Activated CD4-positive, alpha-beta memory T cell treated with anti-CD3 and anti-CD28 coated beads for 36 hours (primary cell): Measurements from ENCODE around the gene CASZ1. TPM values are rescaled to one million over a fixed set of nuclear protein-coding genes. Genes with fewer than 3 reads are reported as not detected.

Experiments
- CTCF ChIA-PET: fragments of 350-600 bp; sonication (Branson Sonifier 250); formaldehyde crosslinking; loops from one replicate; lab custom pipeline; 2021; ENCODE audit warnings: antibody characterized with exemption, inconsistent platforms; lab: Charles Lee
- POLR2A ChIA-PET: fragments of 350-600 bp; sonication (Branson Sonifier 250); formaldehyde crosslinking; loops from one replicate; lab custom pipeline; 2021; ENCODE audit warnings: antibody characterized with exemption; lab: Charles Lee
- DNase-seq: peaks from one replicate; pipeline ENCODE4 v3.0.0-alpha.2; 2020
- H3K27ac Mint-ChIP-seq: one replicate; pipeline ENCODE4 v1.8.0; 2021; ENCODE audit warnings: mixed read lengths
- H3K27me3 Mint-ChIP-seq: one replicate; pipeline ENCODE4 v1.8.0; 2021; ENCODE audit warnings: mixed read lengths
- H3K36me3 Mint-ChIP-seq: one replicate; pipeline ENCODE4 v1.8.0; 2021; ENCODE audit warnings: mixed read lengths
- H3K4me1 Mint-ChIP-seq: one replicate; pipeline ENCODE4 v1.8.0; 2021; ENCODE audit warnings: low read depth, mixed read lengths
- H3K4me3 Mint-ChIP-seq: one replicate; pipeline ENCODE4 v1.8.0; 2021; ENCODE audit warnings: mild to moderate bottlenecking, mixed read lengths
- H3K9me3 Mint-ChIP-seq: one replicate; pipeline ENCODE4 v1.8.0; 2021; ENCODE audit warnings: mixed read lengths
- intact Hi-C: fragments of 100-400 bp; cut with micrococcal nuclease; formaldehyde crosslinking; loops from one replicate; pipeline ENCODE4 v1.15.1; 2023
- total RNA-seq, 2 experiments: library from RNA; stranded (reverse); gene quantifications; one replicate each; pipeline ENCODE4 v1.2.3, GENCODE V29; 2021

CASZ1 gene
- total RNA-seq, 2 experiments from 2014 or later: 5.5 to 6.3 TPM

GRCh38 chr1:10621906-10622305, 174.5 kb downstream of the CASZ1 start:
- no peak overlapping the region for H3K4me3 Mint-ChIP-seq
- no peak overlapping the region for H3K27ac Mint-ChIP-seq
- no peak for DNase-seq
- H3K27me3 Mint-ChIP-seq: no peaks in the 10 kb centered on the region
- peaks cover 11% of the 10 kb centered on the region for H3K36me3 Mint-ChIP-seq
- no peaks in the 10 kb centered on the region for H3K4me1 Mint-ChIP-seq
- intact Hi-C loops: no loop called here
- H3K9me3 Mint-ChIP-seq: no peaks in the 10 kb centered on the region
- ChIA-PET POLR2A (no interaction called here), CTCF (interaction anchor here (0.6 kb wide), 1 partner anchor 1059 kb away, joined by 3 read pairs; no protein-coding TSS in a partner anchor)

GRCh38 chr1:10620776-10621175, 175.7 kb downstream of the CASZ1 start:
- intact Hi-C loops: no loop called here
- H3K27ac Mint-ChIP-seq: no peak overlapping the region
- ChIA-PET POLR2A (no interaction called here), CTCF (no interaction called here)
- H3K9me3 Mint-ChIP-seq: no peaks in the 10 kb centered on the region
- no peak for DNase-seq
- peaks cover 10% of the 10 kb centered on the region for H3K36me3 Mint-ChIP-seq
- no peak overlapping the region for H3K4me3 Mint-ChIP-seq
- H3K27me3 Mint-ChIP-seq: no peaks in the 10 kb centered on the region
- no peaks in the 10 kb centered on the region for H3K4me1 Mint-ChIP-seq

- CTCF ChIA-PET: no interaction called here
- POLR2A ChIA-PET: no interaction called here
- H3K27me3 Mint-ChIP-seq: no peaks in the 10 kb centered on the region
- peaks cover 8% of the 10 kb centered on the region for H3K36me3 Mint-ChIP-seq
- H3K9me3 Mint-ChIP-seq: no peaks in the 10 kb centered on the region
- DNase-seq: no peak
- no peak overlapping the region for H3K27ac Mint-ChIP-seq
- no peaks in the 10 kb centered on the region for H3K4me1 Mint-ChIP-seq
- intact Hi-C loops: no loop called here
- no peak overlapping the region for H3K4me3 Mint-ChIP-seq
Measured at GRCh38 chr1:10617931-10618885, 178.2 kb downstream of the CASZ1 start.

GRCh38 chr1:10617318-10617717, 179.1 kb downstream of the CASZ1 start:
- intact Hi-C loops: no loop called here
- no peak overlapping the region for H3K4me3 Mint-ChIP-seq
- no peaks in the 10 kb centered on the region for H3K4me1 Mint-ChIP-seq
- no peaks in the 10 kb centered on the region for H3K9me3 Mint-ChIP-seq
- no peak overlapping the region for H3K27ac Mint-ChIP-seq
- no peak for DNase-seq
- no peaks in the 10 kb centered on the region for H3K27me3 Mint-ChIP-seq
- H3K36me3 Mint-ChIP-seq: peaks cover 8% of the 10 kb centered on the region
- ChIA-PET POLR2A (no interaction called here), CTCF (no interaction called here)

GRCh38 chr1:10616696-10617095, 179.8 kb downstream of the CASZ1 start:
- Mint-ChIP-seq H3K9me3 (no peaks in the 10 kb centered on the region), H3K36me3 (peaks cover 6% of the 10 kb centered on the region), H3K27ac (no peak overlapping the region), H3K27me3 (no peaks in the 10 kb centered on the region), H3K4me3 (no peak overlapping the region), H3K4me1 (no peaks in the 10 kb centered on the region)
- POLR2A ChIA-PET: no interaction called here
- CTCF ChIA-PET: no interaction called here
- intact Hi-C loops: no loop called here
- DNase-seq: no peak

- CTCF ChIA-PET: no interaction called here
- intact Hi-C loops: no loop called here
- Mint-ChIP-seq H3K4me1 (no peaks in the 10 kb centered on the region), H3K27me3 (no peaks in the 10 kb centered on the region), H3K27ac (no peak overlapping the region), H3K4me3 (no peak overlapping the region), H3K36me3 (peaks cover 3% of the 10 kb centered on the region), H3K9me3 (no peaks in the 10 kb centered on the region)
- DNase-seq: no peak
- POLR2A ChIA-PET: no interaction called here
Measured at GRCh38 chr1:10615932-10616671, 180.3 kb downstream of the CASZ1 start.

GRCh38 chr1:10615332-10615731, 181.1 kb downstream of the CASZ1 start:
- Mint-ChIP-seq H3K4me1 (no peaks in the 10 kb centered on the region), H3K27ac (no peak overlapping the region), H3K36me3 (peaks cover 3% of the 10 kb centered on the region), H3K9me3 (no peaks in the 10 kb centered on the region), H3K4me3 (no peak overlapping the region), H3K27me3 (no peaks in the 10 kb centered on the region)
- POLR2A ChIA-PET: no interaction called here
- DNase-seq: no peak
- intact Hi-C loops: no loop called here
- CTCF ChIA-PET: no interaction called here

- ChIA-PET POLR2A (no interaction called here), CTCF (interaction anchor here (1.8 kb wide), 1 partner anchor 120 kb away, joined by 5 read pairs; no protein-coding TSS in a partner anchor)
- Mint-ChIP-seq H3K4me3 (no peak overlapping the region), H3K9me3 (no peaks in the 10 kb centered on the region), H3K4me1 (no peaks in the 10 kb centered on the region), H3K27ac (no peak overlapping the region), H3K36me3 (peaks cover 3% of the 10 kb centered on the region), H3K27me3 (no peaks in the 10 kb centered on the region)
- intact Hi-C loops: no loop called here
- DNase-seq: no peak
Measured at GRCh38 chr1:10614377-10615225, 181.8 kb downstream of the CASZ1 start.

GRCh38 chr1:10613861-10614260, 182.6 kb downstream of the CASZ1 start:
- Mint-ChIP-seq H3K36me3 (peaks cover 3% of the 10 kb centered on the region), H3K4me1 (no peaks in the 10 kb centered on the region), H3K4me3 (no peak overlapping the region), H3K27ac (no peak overlapping the region), H3K27me3 (no peaks in the 10 kb centered on the region), H3K9me3 (no peaks in the 10 kb centered on the region)
- DNase-seq: no peak
- POLR2A ChIA-PET: no interaction called here
- intact Hi-C loops: no loop called here
- CTCF ChIA-PET: interaction anchor here (1.8 kb wide), 1 partner anchor 119 kb away, joined by 5 read pairs; no protein-coding TSS in a partner anchor

GRCh38 chr1:10613340-10613739, 183.1 kb downstream of the CASZ1 start:
- intact Hi-C loops: no loop called here
- Mint-ChIP-seq H3K27ac (no peak overlapping the region), H3K27me3 (no peaks in the 10 kb centered on the region), H3K9me3 (no peaks in the 10 kb centered on the region), H3K36me3 (peaks cover 3% of the 10 kb centered on the region), H3K4me3 (no peak overlapping the region), H3K4me1 (no peaks in the 10 kb centered on the region)
- DNase-seq: no peak
- ChIA-PET POLR2A (no interaction called here), CTCF (interaction anchor here (1.8 kb wide), 1 partner anchor 118 kb away, joined by 5 read pairs; no protein-coding TSS in a partner anchor)

GRCh38 chr1:10612436-10613160, 183.8 kb downstream of the CASZ1 start:
- Mint-ChIP-seq H3K9me3 (no peaks in the 10 kb centered on the region), H3K27me3 (no peaks in the 10 kb centered on the region), H3K4me3 (no peak overlapping the region), H3K36me3 (peaks cover 3% of the 10 kb centered on the region), H3K27ac (no peak overlapping the region), H3K4me1 (no peaks in the 10 kb centered on the region)
- POLR2A ChIA-PET: no interaction called here
- CTCF ChIA-PET: interaction anchor here (1.8 kb wide), 1 partner anchor 118 kb away, joined by 5 read pairs; no protein-coding TSS in a partner anchor
- intact Hi-C loops: no loop called here
- no peak for DNase-seq
